WTC11 (cell line): ENCODE results near the gene HNRNPAB. TPM values are rescaled to one million over a fixed set of nuclear protein-coding genes. Genes with fewer than 3 reads are reported as not detected.
A peak's percentile ranks its signal among the peaks of the same experiment; 100 is the strongest.

Source experiments
- ATAC-seq: fragments of 200-7000 bp; cut with Tn5 transposase; 2 replicates; pipeline ENCODE4 v1.10.0; 2021; ENCODE audit warnings: mild to moderate bottlenecking, moderate library complexity
- CTCF ChIA-PET: fragments of 300-600 bp; sonication (Branson Sonifier 250); formaldehyde crosslinking; loops from one replicate; lab custom pipeline; 2021; ENCODE audit warnings: antibody characterized with exemption; lab: Charles Lee
- POLR2A ChIA-PET: fragments of 350-600 bp; sonication (Branson Sonifier 250); formaldehyde crosslinking; loops from one replicate; lab custom pipeline; 2021; ENCODE audit warnings: antibody characterized with exemption; lab: Charles Lee
- DNase-seq: peaks from one replicate; pipeline ENCODE4 v3.0.0; 2021; ENCODE audit warnings: low spot score
- H3K27ac Mint-ChIP-seq: 2 replicates; pipeline ENCODE4 v1.8.0; 2021; ENCODE audit warnings: mixed read lengths
- H3K27me3 Mint-ChIP-seq: 2 replicates; pipeline ENCODE4 v1.8.0; 2021; ENCODE audit warnings: low read depth, mild to moderate bottlenecking, moderate library complexity, mixed read lengths
- H3K36me3 Mint-ChIP-seq: 2 replicates; pipeline ENCODE4 v1.8.0; 2021; ENCODE audit warnings: mixed read lengths
- H3K4me1 Mint-ChIP-seq: 2 replicates; pipeline ENCODE4 v1.8.0; 2022; ENCODE audit warnings: mixed read lengths
- H3K4me3 Mint-ChIP-seq: 2 replicates; pipeline ENCODE4 v1.8.0; 2021; ENCODE audit warnings: mild to moderate bottlenecking, moderate library complexity, mixed read lengths
- H3K9me3 Mint-ChIP-seq: 2 replicates; pipeline ENCODE4 v1.8.0; 2021; ENCODE audit warnings: mixed read lengths
- CREB1 ChIP-seq: sonication (generic); formaldehyde crosslinking; IDR thresholded peaks from 2 replicates; pipeline ENCODE4 v1.8.0; 2023; ENCODE audit warnings: mild to moderate bottlenecking, missing genetic modification reagents
- EMX1 ChIP-seq: fragments of 250-450 bp; sonication (Bioruptor Pico); IDR thresholded peaks from 2 replicates; pipeline ENCODE4 v1.8.0; 2021; ENCODE audit warnings: mild to moderate bottlenecking
- HMGA2 ChIP-seq: fragments of 250-450 bp; sonication (Bioruptor Pico); IDR thresholded peaks from 2 replicates; pipeline ENCODE4 v1.4.0; 2021; ENCODE audit warnings: mild to moderate bottlenecking, moderate library complexity
- KAT7 ChIP-seq: sonication (generic); formaldehyde crosslinking; IDR thresholded peaks from 2 replicates; pipeline ENCODE4 v1.8.1; 2023; ENCODE audit warnings: missing genetic modification reagents, mild to moderate bottlenecking, borderline replicate concordance
- NFATC4 ChIP-seq: fragments of 250-450 bp; sonication (Bioruptor Pico); IDR thresholded peaks from 2 replicates; pipeline ENCODE4 v1.9.0; 2021; ENCODE audit warnings: mild to moderate bottlenecking
- TEAD4 ChIP-seq: sonication (generic); formaldehyde crosslinking; IDR thresholded peaks from 2 replicates; pipeline ENCODE4 v1.8.0; 2022; ENCODE audit warnings: mild to moderate bottlenecking, missing genetic modification reagents
- total RNA-seq: library from RNA; stranded (reverse); gene quantifications from 3 replicates; pipeline ENCODE4 v1.2.3, GENCODE V29; 2021
- TF ChIP-seq, protein P1 (sequence below): sonication (generic); formaldehyde crosslinking; IDR thresholded peaks from 2 replicates; pipeline ENCODE4 v1.8.0; 2023; ENCODE audit warnings: missing genetic modification reagents, mild to moderate bottlenecking, borderline replicate concordance
- TF ChIP-seq, protein P2 (sequence below): fragments of 250-450 bp; sonication (Bioruptor Pico); IDR thresholded peaks from 2 replicates; pipeline ENCODE4 v1.9.0; 2021; ENCODE audit warnings: mild to moderate bottlenecking
- TF ChIP-seq, protein P3 (sequence below): fragments of 250-450 bp; sonication (Bioruptor Pico); IDR thresholded peaks from 2 replicates; pipeline ENCODE4 v1.9.0; 2021; ENCODE audit warnings: mild to moderate bottlenecking, borderline replicate concordance

The HNRNPAB gene
- total RNA-seq, 1 experiment from 2014 or later: 457 TPM

DNA sequence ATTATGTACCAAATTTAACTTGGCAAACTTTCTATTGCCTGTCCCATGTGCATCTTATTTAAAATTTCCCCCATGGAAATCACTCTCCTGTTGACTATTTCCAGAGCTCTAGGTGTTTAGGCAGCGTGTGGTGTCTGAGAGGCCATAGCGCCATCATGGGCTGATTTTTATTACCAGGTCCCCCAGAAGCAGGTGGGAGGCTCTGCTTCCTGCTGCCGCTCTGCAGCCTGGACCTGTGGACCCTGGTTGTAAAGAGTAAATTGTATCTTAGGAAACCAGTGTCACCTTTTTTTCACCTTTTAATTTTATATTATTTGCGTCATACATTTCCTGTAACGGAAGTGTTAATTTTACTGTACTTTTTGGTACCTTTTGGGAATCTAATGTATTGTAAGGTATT is 6.4 kb downstream of the HNRNPAB start (continued):
- TF ChIP-seq, protein P1, sequence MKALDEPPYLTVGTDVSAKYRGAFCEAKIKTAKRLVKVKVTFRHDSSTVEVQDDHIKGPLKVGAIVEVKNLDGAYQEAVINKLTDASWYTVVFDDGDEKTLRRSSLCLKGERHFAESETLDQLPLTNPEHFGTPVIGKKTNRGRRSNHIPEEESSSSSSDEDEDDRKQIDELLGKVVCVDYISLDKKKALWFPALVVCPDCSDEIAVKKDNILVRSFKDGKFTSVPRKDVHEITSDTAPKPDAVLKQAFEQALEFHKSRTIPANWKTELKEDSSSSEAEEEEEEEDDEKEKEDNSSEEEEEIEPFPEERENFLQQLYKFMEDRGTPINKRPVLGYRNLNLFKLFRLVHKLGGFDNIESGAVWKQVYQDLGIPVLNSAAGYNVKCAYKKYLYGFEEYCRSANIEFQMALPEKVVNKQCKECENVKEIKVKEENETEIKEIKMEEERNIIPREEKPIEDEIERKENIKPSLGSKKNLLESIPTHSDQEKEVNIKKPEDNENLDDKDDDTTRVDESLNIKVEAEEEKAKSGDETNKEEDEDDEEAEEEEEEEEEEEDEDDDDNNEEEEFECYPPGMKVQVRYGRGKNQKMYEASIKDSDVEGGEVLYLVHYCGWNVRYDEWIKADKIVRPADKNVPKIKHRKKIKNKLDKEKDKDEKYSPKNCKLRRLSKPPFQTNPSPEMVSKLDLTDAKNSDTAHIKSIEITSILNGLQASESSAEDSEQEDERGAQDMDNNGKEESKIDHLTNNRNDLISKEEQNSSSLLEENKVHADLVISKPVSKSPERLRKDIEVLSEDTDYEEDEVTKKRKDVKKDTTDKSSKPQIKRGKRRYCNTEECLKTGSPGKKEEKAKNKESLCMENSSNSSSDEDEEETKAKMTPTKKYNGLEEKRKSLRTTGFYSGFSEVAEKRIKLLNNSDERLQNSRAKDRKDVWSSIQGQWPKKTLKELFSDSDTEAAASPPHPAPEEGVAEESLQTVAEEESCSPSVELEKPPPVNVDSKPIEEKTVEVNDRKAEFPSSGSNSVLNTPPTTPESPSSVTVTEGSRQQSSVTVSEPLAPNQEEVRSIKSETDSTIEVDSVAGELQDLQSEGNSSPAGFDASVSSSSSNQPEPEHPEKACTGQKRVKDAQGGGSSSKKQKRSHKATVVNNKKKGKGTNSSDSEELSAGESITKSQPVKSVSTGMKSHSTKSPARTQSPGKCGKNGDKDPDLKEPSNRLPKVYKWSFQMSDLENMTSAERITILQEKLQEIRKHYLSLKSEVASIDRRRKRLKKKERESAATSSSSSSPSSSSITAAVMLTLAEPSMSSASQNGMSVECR: no peak

DNA sequence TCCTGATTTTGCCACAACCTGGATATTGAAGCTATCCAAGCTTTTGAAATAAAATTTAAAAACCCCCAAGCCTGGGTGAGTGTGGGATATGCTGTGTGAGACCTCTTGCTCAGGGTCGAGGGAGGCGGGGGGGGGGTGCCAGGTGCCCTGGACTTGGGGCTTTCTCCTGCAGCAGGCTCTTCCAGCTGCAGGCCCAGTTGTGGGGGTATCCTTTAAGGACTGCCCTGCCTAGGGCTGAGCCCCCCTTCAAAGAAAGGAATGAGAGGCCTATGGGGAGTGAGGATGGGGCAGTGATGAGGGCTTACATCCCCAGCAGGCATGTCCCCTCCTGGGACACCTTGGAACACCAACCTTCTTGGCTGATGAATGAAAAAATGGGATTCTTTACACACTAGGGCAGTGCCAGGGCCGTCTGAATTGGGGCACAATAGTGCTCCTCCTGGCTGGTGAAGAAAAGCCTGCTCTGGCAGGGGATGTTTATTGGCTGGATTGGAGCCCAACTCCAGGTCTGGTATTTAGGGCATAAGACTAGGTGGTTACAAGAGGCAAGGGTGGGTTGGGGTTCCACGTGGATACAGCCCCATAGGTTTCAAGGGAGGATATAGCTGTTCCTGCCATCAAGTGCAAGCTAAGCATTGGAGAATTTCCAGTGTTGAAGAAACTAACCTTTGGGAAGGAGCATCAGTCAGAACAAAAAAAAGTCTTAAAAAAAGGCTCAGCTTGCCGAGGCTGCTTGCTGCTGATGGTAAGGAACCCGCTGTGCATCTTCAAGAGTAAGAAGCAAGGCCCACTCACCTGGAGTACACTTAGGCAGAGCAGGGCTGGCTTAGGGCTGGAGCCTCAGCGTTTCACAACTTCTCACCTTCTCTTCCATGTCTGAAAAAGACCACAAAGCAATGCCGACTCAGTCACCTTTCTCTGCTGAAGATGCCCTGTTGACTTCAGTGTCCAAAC is 7.0 kb downstream of the HNRNPAB start:
- no peaks in the 10 kb centered on the region for H3K27me3 Mint-ChIP-seq
- H3K4me3 Mint-ChIP-seq: no peak overlapping the region
- H3K27ac Mint-ChIP-seq: peak overlapping the region; percentile 49
- peak; percentile 5; the same call in 1 of the 2 replicates for TF ChIP-seq HMGA2
- no peak for TF ChIP-seq KAT7 (CRISPR knock-in tag)
- TF ChIP-seq, protein P2, sequence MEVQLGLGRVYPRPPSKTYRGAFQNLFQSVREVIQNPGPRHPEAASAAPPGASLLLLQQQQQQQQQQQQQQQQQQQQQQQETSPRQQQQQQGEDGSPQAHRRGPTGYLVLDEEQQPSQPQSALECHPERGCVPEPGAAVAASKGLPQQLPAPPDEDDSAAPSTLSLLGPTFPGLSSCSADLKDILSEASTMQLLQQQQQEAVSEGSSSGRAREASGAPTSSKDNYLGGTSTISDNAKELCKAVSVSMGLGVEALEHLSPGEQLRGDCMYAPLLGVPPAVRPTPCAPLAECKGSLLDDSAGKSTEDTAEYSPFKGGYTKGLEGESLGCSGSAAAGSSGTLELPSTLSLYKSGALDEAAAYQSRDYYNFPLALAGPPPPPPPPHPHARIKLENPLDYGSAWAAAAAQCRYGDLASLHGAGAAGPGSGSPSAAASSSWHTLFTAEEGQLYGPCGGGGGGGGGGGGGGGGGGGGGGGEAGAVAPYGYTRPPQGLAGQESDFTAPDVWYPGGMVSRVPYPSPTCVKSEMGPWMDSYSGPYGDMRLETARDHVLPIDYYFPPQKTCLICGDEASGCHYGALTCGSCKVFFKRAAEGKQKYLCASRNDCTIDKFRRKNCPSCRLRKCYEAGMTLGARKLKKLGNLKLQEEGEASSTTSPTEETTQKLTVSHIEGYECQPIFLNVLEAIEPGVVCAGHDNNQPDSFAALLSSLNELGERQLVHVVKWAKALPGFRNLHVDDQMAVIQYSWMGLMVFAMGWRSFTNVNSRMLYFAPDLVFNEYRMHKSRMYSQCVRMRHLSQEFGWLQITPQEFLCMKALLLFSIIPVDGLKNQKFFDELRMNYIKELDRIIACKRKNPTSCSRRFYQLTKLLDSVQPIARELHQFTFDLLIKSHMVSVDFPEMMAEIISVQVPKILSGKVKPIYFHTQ (CRISPR knock-in tag): peak; percentile 70; the same call in 1 of the 2 replicates
- TF ChIP-seq, protein P3, sequence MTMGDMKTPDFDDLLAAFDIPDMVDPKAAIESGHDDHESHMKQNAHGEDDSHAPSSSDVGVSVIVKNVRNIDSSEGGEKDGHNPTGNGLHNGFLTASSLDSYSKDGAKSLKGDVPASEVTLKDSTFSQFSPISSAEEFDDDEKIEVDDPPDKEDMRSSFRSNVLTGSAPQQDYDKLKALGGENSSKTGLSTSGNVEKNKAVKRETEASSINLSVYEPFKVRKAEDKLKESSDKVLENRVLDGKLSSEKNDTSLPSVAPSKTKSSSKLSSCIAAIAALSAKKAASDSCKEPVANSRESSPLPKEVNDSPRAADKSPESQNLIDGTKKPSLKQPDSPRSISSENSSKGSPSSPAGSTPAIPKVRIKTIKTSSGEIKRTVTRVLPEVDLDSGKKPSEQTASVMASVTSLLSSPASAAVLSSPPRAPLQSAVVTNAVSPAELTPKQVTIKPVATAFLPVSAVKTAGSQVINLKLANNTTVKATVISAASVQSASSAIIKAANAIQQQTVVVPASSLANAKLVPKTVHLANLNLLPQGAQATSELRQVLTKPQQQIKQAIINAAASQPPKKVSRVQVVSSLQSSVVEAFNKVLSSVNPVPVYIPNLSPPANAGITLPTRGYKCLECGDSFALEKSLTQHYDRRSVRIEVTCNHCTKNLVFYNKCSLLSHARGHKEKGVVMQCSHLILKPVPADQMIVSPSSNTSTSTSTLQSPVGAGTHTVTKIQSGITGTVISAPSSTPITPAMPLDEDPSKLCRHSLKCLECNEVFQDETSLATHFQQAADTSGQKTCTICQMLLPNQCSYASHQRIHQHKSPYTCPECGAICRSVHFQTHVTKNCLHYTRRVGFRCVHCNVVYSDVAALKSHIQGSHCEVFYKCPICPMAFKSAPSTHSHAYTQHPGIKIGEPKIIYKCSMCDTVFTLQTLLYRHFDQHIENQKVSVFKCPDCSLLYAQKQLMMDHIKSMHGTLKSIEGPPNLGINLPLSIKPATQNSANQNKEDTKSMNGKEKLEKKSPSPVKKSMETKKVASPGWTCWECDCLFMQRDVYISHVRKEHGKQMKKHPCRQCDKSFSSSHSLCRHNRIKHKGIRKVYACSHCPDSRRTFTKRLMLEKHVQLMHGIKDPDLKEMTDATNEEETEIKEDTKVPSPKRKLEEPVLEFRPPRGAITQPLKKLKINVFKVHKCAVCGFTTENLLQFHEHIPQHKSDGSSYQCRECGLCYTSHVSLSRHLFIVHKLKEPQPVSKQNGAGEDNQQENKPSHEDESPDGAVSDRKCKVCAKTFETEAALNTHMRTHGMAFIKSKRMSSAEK (CRISPR knock-in tag): peak; percentile 65; the same call in 1 of the 2 replicates
- no peak for TF ChIP-seq TEAD4 (CRISPR knock-in tag)
- 0 out of 2 replicates have a peak, but pooled peaks have one; percentile 60 for TF ChIP-seq EMX1 (CRISPR knock-in tag)
- TF ChIP-seq NFATC4 (CRISPR knock-in tag): peak; percentile 73
- TF ChIP-seq CREB1 (CRISPR knock-in tag): 0 out of 2 replicates have a peak, but pooled peaks have one; percentile 55
- ATAC-seq: no peak
- no peaks in the 10 kb centered on the region for H3K9me3 Mint-ChIP-seq
- ChIA-PET POLR2A (interaction anchor here (0.6 to 1.8 kb wide), 4 partner anchors 9 to 71 kb away, joined by 3 to 7 read pairs (median 4); no protein-coding TSS in a partner anchor), CTCF (interaction anchor here (1.2 to 1.6 kb wide), 2 partner anchors 14 to 24 kb away, joined by 3 to 4 read pairs; no protein-coding TSS in a partner anchor)
- no peak for DNase-seq
- H3K36me3 Mint-ChIP-seq: peaks cover 88% of the 10 kb centered on the region
- H3K4me1 Mint-ChIP-seq: peaks cover 21% of the 10 kb centered on the region
